Adipocyte (in vitro differentiated cells): ENCODE data around the gene RPS16.

ENCODE experiments used
- DNase-seq: peaks from one replicate; pipeline ENCODE4 v3.0.0-alpha.2; 2015; ENCODE audit warnings: low read depth
- H3K27me3 ChIP-seq: replicated peaks from 2 replicates; pipeline ENCODE4 v1.7.0; 2013; ENCODE audit warnings: mild to moderate bottlenecking, low read length, moderate library complexity; ENCODE audit not compliant: control insufficient read depth, insufficient read depth
- H3K36me3 ChIP-seq: 2 replicates; pipeline ENCODE4 v1.7.0; 2013; ENCODE audit warnings: low read length, mild to moderate bottlenecking, moderate library complexity; ENCODE audit not compliant: control insufficient read depth, insufficient read depth, severe bottlenecking
- H3K4me1 ChIP-seq: 2 replicates; pipeline ENCODE4 v1.7.0; 2013; ENCODE audit warnings: mild to moderate bottlenecking, low read length, moderate library complexity; ENCODE audit not compliant: control insufficient read depth, insufficient read depth
- H3K4me3 ChIP-seq: 2 replicates; pipeline ENCODE4 v1.7.0; 2013; ENCODE audit warnings: mild to moderate bottlenecking, low read length, moderate library complexity
- H3K9ac ChIP-seq: 2 replicates; pipeline ENCODE4 v1.7.0; 2013; ENCODE audit warnings: mild to moderate bottlenecking, low read length, moderate library complexity
- H3K9me3 ChIP-seq: 2 replicates; pipeline ENCODE4 v1.7.0; 2013; ENCODE audit warnings: mild to moderate bottlenecking, low read length, moderate library complexity; ENCODE audit not compliant: control insufficient read depth

RPS16 gene

DNA sequence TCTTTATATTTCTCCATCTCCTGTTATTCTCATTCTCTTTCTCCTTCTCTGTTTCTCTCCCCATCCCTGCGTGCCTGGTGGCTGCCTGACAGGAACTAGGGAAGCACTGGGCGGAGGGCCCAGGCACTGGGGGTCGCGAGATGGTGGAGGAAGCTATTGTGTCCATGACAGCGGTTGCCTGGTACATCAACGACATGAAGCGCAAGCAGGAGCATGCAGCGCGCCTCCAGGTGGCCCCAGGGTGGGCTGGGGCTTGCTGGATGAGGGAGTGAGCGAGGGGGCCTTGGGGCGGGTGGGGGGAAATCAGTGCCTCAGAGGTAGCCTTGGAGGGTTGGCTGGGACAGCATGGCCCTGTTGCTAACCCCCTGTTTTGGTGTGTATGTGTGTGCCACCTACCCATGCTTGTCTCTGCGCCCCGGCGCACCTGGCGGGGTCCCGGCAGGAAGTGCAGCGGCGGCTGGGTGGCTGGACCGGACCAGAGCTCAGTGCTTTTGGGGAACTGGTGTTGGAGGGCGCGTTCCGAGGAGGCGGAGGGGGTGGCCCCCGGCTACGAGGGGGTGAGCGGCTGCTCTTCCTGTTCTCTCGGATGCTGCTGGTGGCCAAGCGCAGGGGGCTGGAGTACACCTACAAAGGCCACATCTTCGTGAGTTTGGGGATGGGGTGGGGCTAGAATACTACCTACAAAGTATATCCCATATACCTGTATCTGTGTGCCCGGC, 18.1 kb downstream of the RPS16 start:
- H3K4me1 ChIP-seq: peaks cover 23% of the 10 kb centered on the region
- H3K4me3 ChIP-seq: no peak overlapping the region
- H3K27me3 ChIP-seq: no peaks in the 10 kb centered on the region
- no peak for DNase-seq
- peaks cover 23% of the 10 kb centered on the region for H3K36me3 ChIP-seq
- H3K9ac ChIP-seq: no peak overlapping the region
- no peaks in the 10 kb centered on the region for H3K9me3 ChIP-seq

GRCh38 chr19:39416152-39417120, 19.3 kb downstream of the RPS16 start:
- Histone ChIP-seq H3K36me3 (peaks cover 17% of the 10 kb centered on the region), H3K27me3 (no peaks in the 10 kb centered on the region), H3K4me1 (peaks cover 25% of the 10 kb centered on the region), H3K9ac (peak overlapping the region; percentile 98), H3K9me3 (no peaks in the 10 kb centered on the region), H3K4me3 (no peak overlapping the region)
- DNase-seq: no peak

- peaks cover 36% of the 10 kb centered on the region for H3K4me1 ChIP-seq
- no peak for DNase-seq
- peak overlapping the region; percentile 98 for H3K9ac ChIP-seq
- H3K9me3 ChIP-seq: no peaks in the 10 kb centered on the region
- H3K4me3 ChIP-seq: peak overlapping the region; percentile 93
- H3K27me3 ChIP-seq: no peaks in the 10 kb centered on the region
- H3K36me3 ChIP-seq: peaks cover 12% of the 10 kb centered on the region
Measured at GRCh38 chr19:39415111-39416046, 20.4 kb downstream of the RPS16 start.

DNA sequence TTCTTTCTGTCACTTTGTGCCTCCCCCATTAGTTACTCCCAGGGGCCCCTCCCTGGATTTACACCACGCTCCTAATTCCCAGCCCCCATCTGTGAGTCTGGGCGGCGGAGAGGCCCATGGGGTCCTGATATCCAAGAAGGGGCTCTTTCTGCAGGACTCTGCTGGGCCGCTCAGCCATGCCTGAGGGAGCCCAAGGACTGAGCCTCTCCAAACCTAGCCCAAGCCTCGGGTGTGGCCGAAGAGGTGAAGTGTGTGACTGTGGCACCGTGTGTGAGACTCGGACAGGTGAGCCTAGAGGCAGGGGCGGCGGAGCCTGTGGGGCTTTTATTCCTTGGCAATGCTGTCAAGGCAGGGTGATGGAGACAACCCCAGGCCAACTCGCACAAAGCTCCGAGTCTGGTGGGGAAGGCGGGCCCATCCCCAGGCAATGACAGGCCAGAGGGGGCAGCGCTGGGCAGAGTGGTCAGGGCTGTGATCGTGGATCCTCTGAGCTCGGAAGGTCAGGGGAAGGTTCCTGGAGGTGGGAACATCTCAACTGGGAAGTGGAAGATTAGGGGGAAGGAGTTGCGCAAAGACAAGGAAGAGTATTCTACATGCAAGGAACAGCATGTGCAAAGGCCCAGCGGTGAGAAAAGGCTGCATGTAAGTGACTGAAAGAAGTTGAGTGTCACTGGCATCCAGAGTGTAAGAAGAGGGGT, 21.7 kb downstream of the RPS16 start:
- H3K4me1 ChIP-seq: peaks cover 39% of the 10 kb centered on the region
- H3K9me3 ChIP-seq: no peaks in the 10 kb centered on the region
- DNase-seq: peak; percentile 49
- H3K36me3 ChIP-seq: peaks cover 7% of the 10 kb centered on the region
- no peaks in the 10 kb centered on the region for H3K27me3 ChIP-seq
- peak overlapping the region; percentile 93 for H3K4me3 ChIP-seq
- H3K9ac ChIP-seq: peak overlapping the region; percentile 98

GRCh38 chr19:39413272-39413910, 22.4 kb downstream of the RPS16 start:
- no peaks in the 10 kb centered on the region for H3K9me3 ChIP-seq
- peak overlapping the region; percentile 98 for H3K9ac ChIP-seq
- H3K4me1 ChIP-seq: peaks cover 44% of the 10 kb centered on the region
- DNase-seq: peak; percentile 82
- peaks cover 7% of the 10 kb centered on the region for H3K36me3 ChIP-seq
- H3K27me3 ChIP-seq: no peaks in the 10 kb centered on the region
- H3K4me3 ChIP-seq: peak overlapping the region; percentile 93

DNA sequence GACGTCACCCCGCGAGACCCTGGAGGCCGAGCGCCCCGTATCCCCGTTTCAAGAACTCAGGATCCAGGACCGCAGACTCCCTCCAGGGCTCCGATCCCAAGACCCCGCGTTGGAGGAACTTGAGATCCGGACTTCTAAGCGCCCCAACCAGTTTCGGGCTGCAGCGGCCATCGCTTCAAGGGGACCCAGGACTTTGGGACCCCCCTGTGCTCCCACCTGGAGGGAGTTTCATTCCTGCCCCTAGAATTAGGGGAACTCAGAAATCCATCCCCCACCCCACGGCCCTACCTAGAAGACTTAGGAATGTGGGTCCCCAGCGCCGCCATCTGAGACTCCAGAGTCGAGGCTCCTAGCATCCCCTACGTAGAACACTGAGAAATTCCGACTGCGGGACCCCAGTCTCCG, 22.9 kb downstream of the RPS16 start:
- DNase-seq: no peak
- Histone ChIP-seq H3K9ac (peak overlapping the region; percentile 98), H3K36me3 (peaks cover 12% of the 10 kb centered on the region)

GRCh38 chr19:39412100-39412866, 23.5 kb downstream of the RPS16 start, which contains the start of gene PLEKHG2:
Gene PLEKHG2, plus strand, starts transcription at chr19:39412669. Its CDS starts 1,418 bp downstream, at chr19:39414087.
- no peaks in the 10 kb centered on the region for H3K9me3 ChIP-seq
- peak within 1 kb of the TSS; percentile 99 for H3K4me3 ChIP-seq
- no peaks in the 10 kb centered on the region for H3K27me3 ChIP-seq
- peak; percentile 100 for DNase-seq
- peaks cover 45% of the 10 kb centered on the region for H3K4me1 ChIP-seq
- H3K9ac ChIP-seq: peak within 1 kb of the TSS; percentile 100
- H3K36me3 ChIP-seq: peaks cover 15% of the 10 kb centered on the region

More for the DNA sequence above, 22.9 kb downstream of the RPS16 start:
- Histone ChIP-seq H3K4me1 (peaks cover 45% of the 10 kb centered on the region), H3K27me3 (no peaks in the 10 kb centered on the region), H3K4me3 (peak overlapping the region; percentile 93), H3K9me3 (no peaks in the 10 kb centered on the region)

DNA sequence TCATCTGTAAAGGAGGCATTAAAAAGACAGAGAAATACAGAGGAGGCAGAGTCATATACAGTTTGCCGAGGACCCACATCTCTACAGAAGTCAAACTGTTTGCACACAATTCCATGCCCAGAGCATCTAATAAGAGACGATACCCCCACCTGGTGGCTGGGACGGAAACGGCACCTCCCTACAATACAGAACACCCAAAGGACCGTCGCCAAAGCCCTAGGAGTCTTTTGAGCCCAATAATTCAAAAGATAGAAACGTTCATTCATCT, 24.0 kb downstream of the RPS16 start:
- peak overlapping the region; percentile 99 for H3K4me3 ChIP-seq
- H3K9ac ChIP-seq: peak overlapping the region; percentile 100
- peak; percentile 98 for DNase-seq
- H3K27me3 ChIP-seq: no peaks in the 10 kb centered on the region
- H3K36me3 ChIP-seq: peaks cover 15% of the 10 kb centered on the region
- H3K9me3 ChIP-seq: no peaks in the 10 kb centered on the region
- peaks cover 45% of the 10 kb centered on the region for H3K4me1 ChIP-seq

GRCh38 chr19:39411081-39411831, 24.5 kb downstream of the RPS16 start:
- no peaks in the 10 kb centered on the region for H3K27me3 ChIP-seq
- no peaks in the 10 kb centered on the region for H3K9me3 ChIP-seq
- peak; percentile 72 for DNase-seq
- H3K4me1 ChIP-seq: peaks cover 46% of the 10 kb centered on the region
- peaks cover 15% of the 10 kb centered on the region for H3K36me3 ChIP-seq
- H3K4me3 ChIP-seq: peak overlapping the region; percentile 99
- H3K9ac ChIP-seq: peak overlapping the region; percentile 100
